Lower leg skin (tissue), 3 donors: Measurements from ENCODE around the gene NOSIP.

Experiments
- POLR2A ChIP-seq, 2 donors: fragments of 450-650 bp; IDR thresholded peaks; one replicate each; pipeline ENCODE4 v1.6.1; 2016 to 2017; ENCODE audit warnings: antibody characterized with exemption in 2 of 2, mild to moderate bottlenecking in 1 of 2, moderate library complexity in 1 of 2
- TF ChIP-seq, protein P1 (sequence below), 3 donors: fragments of 450-650 bp; IDR thresholded peaks; one replicate each; pipeline ENCODE4 v1.5.1; 2016; ENCODE audit warnings: antibody characterized with exemption in 3 of 3, mild to moderate bottlenecking in 3 of 3, moderate library complexity in 2 of 3

DNA sequence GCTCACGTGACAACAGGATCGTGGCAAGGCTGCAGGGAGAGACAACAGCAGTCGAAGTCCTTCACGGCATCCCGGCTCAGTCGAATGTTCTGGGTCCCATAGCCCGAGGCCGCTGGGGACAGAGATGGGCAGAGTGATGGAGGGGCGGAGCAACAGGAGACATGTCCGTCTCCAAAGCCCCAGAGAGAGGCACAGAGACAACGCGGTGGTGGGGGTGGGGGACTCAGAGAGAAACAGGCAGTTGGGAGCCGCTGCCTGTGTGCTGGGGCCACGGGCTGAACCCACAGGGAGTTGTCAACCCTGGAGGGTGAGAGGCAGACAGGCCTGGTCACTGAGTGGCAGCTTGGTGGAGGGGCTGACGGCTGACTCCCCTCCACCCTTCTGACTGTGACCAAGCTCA lies 20.4 kb downstream of the NOSIP start:
- TF ChIP-seq, protein P1, sequence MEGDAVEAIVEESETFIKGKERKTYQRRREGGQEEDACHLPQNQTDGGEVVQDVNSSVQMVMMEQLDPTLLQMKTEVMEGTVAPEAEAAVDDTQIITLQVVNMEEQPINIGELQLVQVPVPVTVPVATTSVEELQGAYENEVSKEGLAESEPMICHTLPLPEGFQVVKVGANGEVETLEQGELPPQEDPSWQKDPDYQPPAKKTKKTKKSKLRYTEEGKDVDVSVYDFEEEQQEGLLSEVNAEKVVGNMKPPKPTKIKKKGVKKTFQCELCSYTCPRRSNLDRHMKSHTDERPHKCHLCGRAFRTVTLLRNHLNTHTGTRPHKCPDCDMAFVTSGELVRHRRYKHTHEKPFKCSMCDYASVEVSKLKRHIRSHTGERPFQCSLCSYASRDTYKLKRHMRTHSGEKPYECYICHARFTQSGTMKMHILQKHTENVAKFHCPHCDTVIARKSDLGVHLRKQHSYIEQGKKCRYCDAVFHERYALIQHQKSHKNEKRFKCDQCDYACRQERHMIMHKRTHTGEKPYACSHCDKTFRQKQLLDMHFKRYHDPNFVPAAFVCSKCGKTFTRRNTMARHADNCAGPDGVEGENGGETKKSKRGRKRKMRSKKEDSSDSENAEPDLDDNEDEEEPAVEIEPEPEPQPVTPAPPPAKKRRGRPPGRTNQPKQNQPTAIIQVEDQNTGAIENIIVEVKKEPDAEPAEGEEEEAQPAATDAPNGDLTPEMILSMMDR (IDR thresholded peaks at IDR 0.05): no peak
- TF ChIP-seq POLR2A (IDR thresholded peaks at IDR 0.05): no peak
